Endothelial cell of umbilical vein (primary cell): ENCODE data around the gene PRXL2B. TPM values are rescaled to one million over a fixed set of nuclear protein-coding genes. Genes with fewer than 3 reads are reported as not detected.
"Not testable (repeated sequence)": the region's sequence is repeated elsewhere in the genome, so short reads cannot be mapped to it uniquely, and the experiment has no call there.

ENCODE experiments used
- BruUV-seq: library from RNA; stranded (reverse); fragments of 400-500 nt; replicated peaks from 2 replicates; lab custom pipeline; 2021; lab: Mats Ljungman, UMichigan
- CTCF ChIA-PET: fragments of 300-600, 350-600 bp; sonication (Branson Sonifier 250); formaldehyde crosslinking; loops from one replicate; lab custom pipeline; 2021; ENCODE audit warnings: antibody characterized with exemption, inconsistent platforms; lab: Charles Lee
- POLR2A ChIA-PET: fragments of 300-600, 350-600 bp; sonication (Branson Sonifier 250); formaldehyde crosslinking; loops from one replicate; lab custom pipeline; 2021; ENCODE audit warnings: antibody characterized with exemption, inconsistent platforms; lab: Charles Lee
- DNase-seq: peaks from one replicate; pipeline ENCODE4 v3.0.0-alpha.2; 2011; ENCODE audit warnings: low read depth, low spot score
- FAIRE-seq: peaks from 2 replicates; lab custom pipeline; 2011; peaks lifted over from hg19 to GRCh38; lab: Jason Lieb, UNC
- H2AFZ ChIP-seq: 2 replicates; pipeline ENCODE4 v1.6.0; 2012; ENCODE audit warnings: low read depth, low read length, control low read depth, inconsistent platforms
- H3K27ac ChIP-seq: 2 replicates; pipeline ENCODE4 v1.5.1; 2011; ENCODE audit warnings: low read depth, mild to moderate bottlenecking, control low read depth, low read length, moderate library complexity; ENCODE audit not compliant: insufficient read depth
- H3K27me3 ChIP-seq, 2 experiments: 2 replicates each; pipeline versions ENCODE4 v1.6.0 to v1.6.1; 2011; ENCODE audit warnings: low read length in 2 of 2, mixed read lengths in 1 of 2; ENCODE audit not compliant: control insufficient read depth in 2 of 2, insufficient read depth in 2 of 2
- H3K36me3 ChIP-seq, 2 experiments: 2 replicates in 1 of 2; 3 replicates in 1 of 2; pipeline ENCODE4 v1.5.1; 2011; ENCODE audit warnings: low read length in 2 of 2, mild to moderate bottlenecking in 1 of 2, moderate library complexity in 1 of 2; ENCODE audit not compliant: control insufficient read depth in 2 of 2, insufficient read depth in 2 of 2; ENCODE audit errors: extremely low read depth in 1 of 2
- H3K4me1 ChIP-seq: 3 replicates; pipeline ENCODE4 v1.5.1; 2011; ENCODE audit warnings: mild to moderate bottlenecking, low read length; ENCODE audit not compliant: control insufficient read depth, insufficient read depth; ENCODE audit errors: extremely low read depth
- H3K4me2 ChIP-seq: 2 replicates; pipeline ENCODE4 v1.6.1; 2011; ENCODE audit warnings: low read length, control low read depth, mixed read lengths; ENCODE audit not compliant: insufficient read depth
- H3K4me3 ChIP-seq, 3 experiments: fragments of 200-600 bp in 1 of 3; sonication (generic), shearing (Covaris generic) in 1 of 3; replicated peaks in 1 of 3; 2 replicates each; pipeline ENCODE4 v1.5.1; 2011 to 2016; ENCODE audit warnings: control low read depth in 3 of 3, low read length in 3 of 3, mild to moderate bottlenecking in 2 of 3, inconsistent platforms in 1 of 3, low read depth in 1 of 3, moderate library complexity in 1 of 3; ENCODE audit not compliant: insufficient read depth in 1 of 3
- H3K79me2 ChIP-seq: 2 replicates; pipeline ENCODE4 v1.6.0; 2012; ENCODE audit warnings: low read length, inconsistent platforms; ENCODE audit not compliant: control insufficient read depth, insufficient read depth
- H3K9ac ChIP-seq: replicated peaks from 2 replicates; pipeline ENCODE3; 2011; ENCODE audit warnings: low read length, control low read depth; ENCODE audit not compliant: insufficient read depth; ENCODE audit errors: extremely low read depth
- H3K9me1 ChIP-seq: replicated peaks from 3 replicates; pipeline ENCODE4 v1.6.0; 2011; ENCODE audit warnings: mild to moderate bottlenecking, low read length; ENCODE audit not compliant: control insufficient read depth, insufficient read depth; ENCODE audit errors: extremely low read depth
- H3K9me3 ChIP-seq: replicated peaks from 2 replicates; pipeline ENCODE4 v1.5.1; 2012; ENCODE audit warnings: low read length, inconsistent platforms; ENCODE audit not compliant: control insufficient read depth, insufficient read depth
- H4K20me1 ChIP-seq: replicated peaks from 2 replicates; pipeline ENCODE3; 2011; ENCODE audit warnings: mild to moderate bottlenecking, low read length; ENCODE audit not compliant: control insufficient read depth, insufficient read depth; ENCODE audit errors: extremely low read depth
- CTCF ChIP-seq, 2 donors: IDR thresholded peaks; 1 replicate in 1 of 2; 2 replicates in 1 of 2; pipeline ENCODE4 v1.5.1; 2011; ENCODE audit warnings: low read length in 2 of 2, mild to moderate bottlenecking in 2 of 2, moderate library complexity in 2 of 2, control low read depth in 1 of 2, inconsistent platforms in 1 of 2, low read depth in 1 of 2; ENCODE audit not compliant: insufficient read depth in 1 of 2; ENCODE audit errors: extremely low read depth in 1 of 2
- EZH2 ChIP-seq: IDR thresholded peaks from 2 replicates; pipeline ENCODE4 v1.6.1; 2012; ENCODE audit warnings: borderline replicate concordance, low read depth, mild to moderate bottlenecking, moderate library complexity, low read length, inconsistent platforms; ENCODE audit not compliant: severe bottlenecking
- FOS ChIP-seq: IDR thresholded peaks from 2 replicates; pipeline ENCODE4 v1.6.1; 2011; ENCODE audit warnings: mild to moderate bottlenecking, low read length, moderate library complexity, borderline replicate concordance; ENCODE audit not compliant: insufficient read depth
- GATA2 ChIP-seq: IDR thresholded peaks from 2 replicates; pipeline ENCODE4 v1.7.0; 2011; ENCODE audit warnings: low read depth, mild to moderate bottlenecking, moderate library complexity, mixed read lengths, low read length; ENCODE audit not compliant: insufficient read length, insufficient read depth
- JUN ChIP-seq: IDR thresholded peaks from 2 replicates; pipeline ENCODE4 v1.6.1; 2011; ENCODE audit warnings: borderline replicate concordance, low read depth; ENCODE audit not compliant: insufficient read length, insufficient read depth
- MAX ChIP-seq: IDR thresholded peaks from 2 replicates; pipeline ENCODE4 v1.6.1; 2011; ENCODE audit not compliant: insufficient read depth, insufficient read length
- MYC ChIP-seq: IDR thresholded peaks from one replicate; pipeline ENCODE4 v1.6.1; 2011; ENCODE audit warnings: mild to moderate bottlenecking, low read depth, low read length
- POLR2A ChIP-seq: IDR thresholded peaks from 2 replicates; pipeline ENCODE4 v1.6.1; 2012; ENCODE audit warnings: low read depth, mild to moderate bottlenecking, control low read depth, low read length
- POLR2AphosphoS5 ChIP-seq: IDR thresholded peaks from 2 replicates; pipeline ENCODE4 v1.6.1; 2012; ENCODE audit warnings: low read depth, mild to moderate bottlenecking, control low read depth, low read length, moderate library complexity; ENCODE audit not compliant: insufficient read depth
- dilution Hi-C: fragments of 300-500 bp; cut with MboI; formaldehyde crosslinking; loops from one replicate; pipeline ENCODE4 v1.15.0; 2019; ENCODE audit warnings: low sequenced_read_pairs; ENCODE audit not compliant: extremely low pct_ligation_motif_present
- intact Hi-C: fragments of 100-400 bp; cut with micrococcal nuclease; formaldehyde crosslinking; loops from one replicate; pipeline ENCODE4 v1.10.0; 2022
- polyA plus RNA-seq, 4 experiments: library from polyadenylated mRNA; depleted of rRNA in 3 of 4; stranded (reverse) in 3 of 4; unstranded in 1 of 4; fragments of >200 nt; gene quantifications; 2 replicates each; pipeline versions ENCODE4 v1.2.1 to v1.2.3, GENCODE V29; 2011 to 2012; ENCODE audit warnings: missing spikeins in 1 of 4
- total RNA-seq: library from RNA; stranded (reverse); gene quantifications from 2 replicates; pipeline ENCODE4 v1.2.3, GENCODE V29; 2021

The PRXL2B gene
- total and polyA plus RNA-seq, 2 donors (not counting 3 experiments of a cell fraction or from before 2014, with no cell fraction given) = 29.6 to 55.8 TPM

- Histone ChIP-seq H3K4me2 (no peak overlapping the region), H3K79me2 (no peaks in the 10 kb centered on the region), H4K20me1 (no peaks in the 10 kb centered on the region), H3K27ac (no peak overlapping the region), H3K36me3 (peaks cover 0 to 1% of the 10 kb centered on the region in 2 experiments), H3K4me1 (no peaks in the 10 kb centered on the region), H3K4me3 (no peak overlapping the region), H3K9me1 (no peaks in the 10 kb centered on the region), H3K9me3 (no peaks in the 10 kb centered on the region), H3K27me3 (no peaks in the 10 kb centered on the region), H3K9ac (no peak overlapping the region), H2AFZ (no peak overlapping the region)
- intact Hi-C loops (no loop called here), dilution Hi-C loops (no loop called here)
- TF ChIP-seq POLR2AphosphoS5 (no peak), FOS (no peak), JUN (no peak), CTCF (IDR thresholded peaks at IDR 0.05; ENCODE audit: extremely low read depth in 1 of 2, insufficient read depth in 1 of 2, low read depth in 1 of 2, low read length in 2 of 2) (no peak), EZH2 (no peak), MYC (no peak), GATA2 (no peak), MAX (no peak), POLR2A (no peak)
- FAIRE-seq (no peak), DNase-seq (no peak)
- ChIA-PET POLR2A (no interaction called here), CTCF (no interaction called here)
- BruUV-seq = no TSS peak
These were observed 19.4 kb upstream of the PRXL2B start for GRCh38 chr1:2567083-2567679.

DNA sequence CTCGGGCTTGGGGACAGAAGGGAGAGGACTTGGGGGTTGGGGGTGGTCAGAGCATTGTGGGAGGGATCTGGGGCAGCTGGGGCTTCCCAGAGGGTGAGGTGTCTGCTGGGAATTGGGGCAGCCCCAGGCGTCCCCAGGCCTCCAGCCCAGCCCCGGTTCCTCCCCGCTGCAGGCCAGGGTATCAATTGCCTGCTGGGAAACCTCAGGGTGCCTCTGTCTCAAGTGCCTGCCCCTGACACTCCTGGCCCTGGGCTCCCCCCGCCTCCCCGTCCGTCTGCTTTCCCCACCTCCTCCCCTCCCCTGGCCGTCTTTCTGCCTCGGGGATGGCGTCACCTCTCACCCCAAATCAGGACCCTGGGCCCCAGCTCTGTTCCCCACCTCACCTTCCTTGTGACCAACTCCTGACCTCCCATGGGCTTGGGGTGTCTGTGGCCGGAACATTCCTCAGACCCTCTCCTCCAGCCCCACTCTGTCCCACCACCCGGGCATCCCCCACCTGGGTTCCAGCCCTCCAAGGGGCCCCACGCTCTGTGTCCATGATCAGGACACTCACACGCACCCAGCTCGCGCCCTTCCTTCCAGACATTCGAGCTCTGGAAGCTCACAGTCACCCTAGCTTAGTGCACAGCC is 18.3 kb upstream of the PRXL2B start:
- POLR2A ChIA-PET, H3K9me1 ChIP-seq, dilution Hi-C loops, H3K27me3 ChIP-seq, H3K36me3 ChIP-seq, H4K20me1 ChIP-seq, H3K4me1 ChIP-seq, H3K4me2 ChIP-seq, H3K4me3 ChIP-seq, DNase-seq, FAIRE-seq, intact Hi-C loops, H3K27ac ChIP-seq, H2AFZ ChIP-seq, H3K79me2 ChIP-seq, CTCF ChIA-PET, BruUV-seq, H3K9me3 ChIP-seq, H3K9ac ChIP-seq: not testable (repeated sequence)
